WTC11 (cell line): ENCODE data around the gene TPRKB. TPM values are rescaled to one million over a fixed set of nuclear protein-coding genes. Genes with fewer than 3 reads are reported as not detected.

Source experiments
- ATAC-seq: fragments of 200-7000 bp; cut with Tn5 transposase; 2 replicates; pipeline ENCODE4 v1.10.0; 2021; ENCODE audit warnings: mild to moderate bottlenecking, moderate library complexity
- CTCF ChIA-PET: fragments of 300-600 bp; sonication (Branson Sonifier 250); formaldehyde crosslinking; loops from one replicate; lab custom pipeline; 2021; ENCODE audit warnings: antibody characterized with exemption; lab: Charles Lee
- POLR2A ChIA-PET: fragments of 350-600 bp; sonication (Branson Sonifier 250); formaldehyde crosslinking; loops from one replicate; lab custom pipeline; 2021; ENCODE audit warnings: antibody characterized with exemption; lab: Charles Lee
- DNase-seq: peaks from one replicate; pipeline ENCODE4 v3.0.0; 2021; ENCODE audit warnings: low spot score
- H3K27ac Mint-ChIP-seq: 2 replicates; pipeline ENCODE4 v1.8.0; 2021; ENCODE audit warnings: mixed read lengths
- H3K27me3 Mint-ChIP-seq: 2 replicates; pipeline ENCODE4 v1.8.0; 2021; ENCODE audit warnings: low read depth, mild to moderate bottlenecking, moderate library complexity, mixed read lengths
- H3K36me3 Mint-ChIP-seq: 2 replicates; pipeline ENCODE4 v1.8.0; 2021; ENCODE audit warnings: mixed read lengths
- H3K4me1 Mint-ChIP-seq: 2 replicates; pipeline ENCODE4 v1.8.0; 2022; ENCODE audit warnings: mixed read lengths
- H3K4me3 Mint-ChIP-seq: 2 replicates; pipeline ENCODE4 v1.8.0; 2021; ENCODE audit warnings: mild to moderate bottlenecking, moderate library complexity, mixed read lengths
- H3K9me3 Mint-ChIP-seq: 2 replicates; pipeline ENCODE4 v1.8.0; 2021; ENCODE audit warnings: mixed read lengths
- ATF2 ChIP-seq: sonication (generic); formaldehyde crosslinking; IDR thresholded peaks from 2 replicates; pipeline ENCODE4 v1.8.1; 2022; ENCODE audit warnings: low read depth, missing genetic modification reagents, borderline replicate concordance
- CDX4 ChIP-seq: fragments of 250-450 bp; sonication (Bioruptor Pico); IDR thresholded peaks from 2 replicates; pipeline ENCODE4 v1.9.0; 2021; ENCODE audit warnings: moderate library complexity, mild to moderate bottlenecking, inconsistent platforms, borderline replicate concordance
- CREB1 ChIP-seq: sonication (generic); formaldehyde crosslinking; IDR thresholded peaks from 2 replicates; pipeline ENCODE4 v1.8.0; 2023; ENCODE audit warnings: mild to moderate bottlenecking, missing genetic modification reagents
- E2F4 ChIP-seq: sonication (generic); formaldehyde crosslinking; IDR thresholded peaks from 2 replicates; pipeline ENCODE4 v1.8.1; 2022; ENCODE audit warnings: low read depth, mild to moderate bottlenecking, moderate library complexity, missing genetic modification reagents, borderline replicate concordance
- E2F5 ChIP-seq: sonication (generic); formaldehyde crosslinking; IDR thresholded peaks from 2 replicates; pipeline ENCODE4 v1.8.1; 2022; ENCODE audit warnings: mild to moderate bottlenecking, moderate library complexity, missing genetic modification reagents
- FOXP1 ChIP-seq: sonication (generic); formaldehyde crosslinking; IDR thresholded peaks from 2 replicates; pipeline ENCODE4 v1.8.0; 2022; ENCODE audit warnings: missing genetic modification reagents, mild to moderate bottlenecking, moderate library complexity, borderline replicate concordance
- GABPB1 ChIP-seq: sonication (generic); formaldehyde crosslinking; IDR thresholded peaks from 2 replicates; pipeline ENCODE4 v1.8.1; 2023; ENCODE audit warnings: mild to moderate bottlenecking, missing genetic modification reagents
- IRF2 ChIP-seq: sonication (generic); formaldehyde crosslinking; IDR thresholded peaks from 2 replicates; pipeline ENCODE4 v1.8.0; 2022; ENCODE audit warnings: low read depth, missing genetic modification reagents, borderline replicate concordance
- JAZF1 ChIP-seq: fragments of 250-450 bp; sonication (Bioruptor Pico); IDR thresholded peaks from 2 replicates; pipeline ENCODE4 v1.9.0; 2021; ENCODE audit warnings: moderate library complexity, mild to moderate bottlenecking, inconsistent platforms
- MAX ChIP-seq: sonication (generic); formaldehyde crosslinking; IDR thresholded peaks from 2 replicates; pipeline ENCODE4 v1.8.0; 2022; ENCODE audit warnings: mild to moderate bottlenecking, missing genetic modification reagents
- NFE2L1 ChIP-seq: sonication (generic); formaldehyde crosslinking; IDR thresholded peaks from 2 replicates; pipeline ENCODE4 v1.8.1; 2023; ENCODE audit warnings: missing genetic modification reagents
- NR2C2 ChIP-seq: sonication (generic); formaldehyde crosslinking; IDR thresholded peaks from 2 replicates; pipeline ENCODE4 v1.8.0; 2022; ENCODE audit warnings: mild to moderate bottlenecking, missing genetic modification reagents
- NR3C1 ChIP-seq: sonication (generic); formaldehyde crosslinking; conservative IDR thresholded peaks from 2 replicates; pipeline ENCODE4 v1.8.1; 2023; ENCODE audit warnings: low read depth, mild to moderate bottlenecking, missing genetic modification reagents
- OVOL2 ChIP-seq: fragments of 250-450 bp; sonication (Bioruptor Pico); IDR thresholded peaks from 2 replicates; pipeline ENCODE4 v1.9.0; 2021; ENCODE audit warnings: mild to moderate bottlenecking, borderline replicate concordance
- PRRX2 ChIP-seq: fragments of 250-450 bp; sonication (Bioruptor Pico); IDR thresholded peaks from 2 replicates; pipeline ENCODE4 v1.8.0; 2021; ENCODE audit warnings: mild to moderate bottlenecking
- RELA ChIP-seq: sonication (generic); formaldehyde crosslinking; IDR thresholded peaks from 2 replicates; pipeline ENCODE4 v1.8.1; 2022; ENCODE audit warnings: missing genetic modification reagents, mild to moderate bottlenecking, borderline replicate concordance
- ZBTB43 ChIP-seq: sonication (generic); formaldehyde crosslinking; IDR thresholded peaks from 2 replicates; pipeline ENCODE4 v1.8.1; 2023; ENCODE audit warnings: mild to moderate bottlenecking, missing genetic modification reagents
- ZNF138 ChIP-seq: sonication (generic); formaldehyde crosslinking; conservative IDR thresholded peaks from 2 replicates; pipeline ENCODE4 v1.8.1; 2022; ENCODE audit warnings: mild to moderate bottlenecking, moderate library complexity, missing genetic modification reagents
- ZNF219 ChIP-seq: sonication (generic); formaldehyde crosslinking; IDR thresholded peaks from 2 replicates; pipeline ENCODE4 v1.8.0; 2023; ENCODE audit warnings: missing genetic modification reagents, mild to moderate bottlenecking, borderline replicate concordance
- ZNF232 ChIP-seq: sonication (generic); formaldehyde crosslinking; IDR thresholded peaks from 2 replicates; pipeline ENCODE4 v1.8.0; 2022; ENCODE audit warnings: mild to moderate bottlenecking, missing genetic modification reagents
- ZNF396 ChIP-seq: fragments of 250-450 bp; sonication (Bioruptor Pico); IDR thresholded peaks from 2 replicates; pipeline ENCODE4 v1.8.0; 2021; ENCODE audit warnings: mild to moderate bottlenecking, moderate library complexity, borderline replicate concordance
- total RNA-seq: library from RNA; stranded (reverse); gene quantifications from 3 replicates; pipeline ENCODE4 v1.2.3, GENCODE V29; 2021
- TF ChIP-seq, protein P1 (sequence below): fragments of 250-450 bp; sonication (Bioruptor Pico); IDR thresholded peaks from 2 replicates; pipeline ENCODE4 v2.1.2; 2022; ENCODE audit warnings: mild to moderate bottlenecking, moderate library complexity
- TF ChIP-seq, protein P2 (sequence below): sonication (generic); formaldehyde crosslinking; IDR thresholded peaks from 2 replicates; pipeline ENCODE4 v1.8.1; 2023; ENCODE audit warnings: mild to moderate bottlenecking, missing genetic modification reagents

TPRKB gene
- total RNA-seq, 1 experiment from 2014 or later = 30.6 TPM

- no peak for DNase-seq
- ChIA-PET POLR2A (interaction anchor here (0.6 kb wide), 1 partner anchor 251 kb away, joined by 3 read pairs; no protein-coding TSS in a partner anchor), CTCF (no interaction called here)
- H3K27me3 Mint-ChIP-seq = no peaks in the 10 kb centered on the region
- no peak for TF ChIP-seq OVOL2 (CRISPR knock-in tag)
- no peak for TF ChIP-seq CREB1 (CRISPR knock-in tag)
- no peak for TF ChIP-seq ATF2
- TF ChIP-seq ZNF138 (CRISPR knock-in tag) = no peak
- H3K4me3 Mint-ChIP-seq = no peak overlapping the region
- H3K36me3 Mint-ChIP-seq = peaks cover 59% of the 10 kb centered on the region
- no peaks in the 10 kb centered on the region for H3K4me1 Mint-ChIP-seq
- H3K27ac Mint-ChIP-seq = no peak overlapping the region
- ATAC-seq = no peak
- H3K9me3 Mint-ChIP-seq = no peaks in the 10 kb centered on the region
These were observed 35.7 kb upstream of the TPRKB start for GRCh38 chr2:73772819-73773218.

- no peak for TF ChIP-seq NR2C2 (CRISPR knock-in tag)
- TF ChIP-seq JAZF1 (CRISPR knock-in tag) = no peak
- TF ChIP-seq ZBTB43 (CRISPR knock-in tag) = no peak
- TF ChIP-seq, protein P1, sequence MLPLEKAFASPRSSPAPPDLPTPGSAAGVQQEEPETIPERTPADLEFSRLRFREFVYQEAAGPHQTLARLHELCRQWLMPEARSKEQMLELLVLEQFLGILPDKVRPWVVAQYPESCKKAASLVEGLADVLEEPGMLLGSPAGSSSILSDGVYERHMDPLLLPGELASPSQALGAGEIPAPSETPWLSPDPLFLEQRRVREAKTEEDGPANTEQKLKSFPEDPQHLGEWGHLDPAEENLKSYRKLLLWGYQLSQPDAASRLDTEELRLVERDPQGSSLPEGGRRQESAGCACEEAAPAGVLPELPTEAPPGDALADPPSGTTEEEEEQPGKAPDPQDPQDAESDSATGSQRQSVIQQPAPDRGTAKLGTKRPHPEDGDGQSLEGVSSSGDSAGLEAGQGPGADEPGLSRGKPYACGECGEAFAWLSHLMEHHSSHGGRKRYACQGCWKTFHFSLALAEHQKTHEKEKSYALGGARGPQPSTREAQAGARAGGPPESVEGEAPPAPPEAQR (CRISPR knock-in tag) = no peak
- TF ChIP-seq MAX (CRISPR knock-in tag) = no peak
- no peak for TF ChIP-seq RELA
- no peak for TF ChIP-seq PRRX2
- no peak for TF ChIP-seq FOXP1 (CRISPR knock-in tag)
- no peak for TF ChIP-seq GABPB1 (CRISPR knock-in tag)
- TF ChIP-seq, protein P2, sequence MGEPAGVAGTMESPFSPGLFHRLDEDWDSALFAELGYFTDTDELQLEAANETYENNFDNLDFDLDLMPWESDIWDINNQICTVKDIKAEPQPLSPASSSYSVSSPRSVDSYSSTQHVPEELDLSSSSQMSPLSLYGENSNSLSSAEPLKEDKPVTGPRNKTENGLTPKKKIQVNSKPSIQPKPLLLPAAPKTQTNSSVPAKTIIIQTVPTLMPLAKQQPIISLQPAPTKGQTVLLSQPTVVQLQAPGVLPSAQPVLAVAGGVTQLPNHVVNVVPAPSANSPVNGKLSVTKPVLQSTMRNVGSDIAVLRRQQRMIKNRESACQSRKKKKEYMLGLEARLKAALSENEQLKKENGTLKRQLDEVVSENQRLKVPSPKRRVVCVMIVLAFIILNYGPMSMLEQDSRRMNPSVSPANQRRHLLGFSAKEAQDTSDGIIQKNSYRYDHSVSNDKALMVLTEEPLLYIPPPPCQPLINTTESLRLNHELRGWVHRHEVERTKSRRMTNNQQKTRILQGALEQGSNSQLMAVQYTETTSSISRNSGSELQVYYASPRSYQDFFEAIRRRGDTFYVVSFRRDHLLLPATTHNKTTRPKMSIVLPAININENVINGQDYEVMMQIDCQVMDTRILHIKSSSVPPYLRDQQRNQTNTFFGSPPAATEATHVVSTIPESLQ (CRISPR knock-in tag) = no peak
- TF ChIP-seq CDX4 (CRISPR knock-in tag) = no peak
- TF ChIP-seq E2F5 = no peak
- TF ChIP-seq NFE2L1 = no peak
- no peak for TF ChIP-seq E2F4
- TF ChIP-seq ATF2 = no peak
- no peak for TF ChIP-seq ZNF396 (CRISPR knock-in tag)
- no peak for TF ChIP-seq ZNF219 (CRISPR knock-in tag)
- no peak for TF ChIP-seq ZNF232 (CRISPR knock-in tag)
- no peak for TF ChIP-seq NR3C1 (CRISPR knock-in tag)
- TF ChIP-seq IRF2 = no peak
- ATAC-seq = no peak
- no peak overlapping the region for H3K4me3 Mint-ChIP-seq
- ChIA-PET POLR2A (no interaction called here), CTCF (no interaction called here)
- DNase-seq = no peak
- H3K27me3 Mint-ChIP-seq = no peaks in the 10 kb centered on the region
- no peak overlapping the region for H3K27ac Mint-ChIP-seq
- H3K36me3 Mint-ChIP-seq = peaks cover 55% of the 10 kb centered on the region
- H3K4me1 Mint-ChIP-seq = no peaks in the 10 kb centered on the region
- H3K9me3 Mint-ChIP-seq = no peaks in the 10 kb centered on the region
These were observed 33.6 kb upstream of the TPRKB start for GRCh38 chr2:73770725-73771124.
